Measurements from ENCODE around the gene LRG1.

Gene LRG1

DNA sequence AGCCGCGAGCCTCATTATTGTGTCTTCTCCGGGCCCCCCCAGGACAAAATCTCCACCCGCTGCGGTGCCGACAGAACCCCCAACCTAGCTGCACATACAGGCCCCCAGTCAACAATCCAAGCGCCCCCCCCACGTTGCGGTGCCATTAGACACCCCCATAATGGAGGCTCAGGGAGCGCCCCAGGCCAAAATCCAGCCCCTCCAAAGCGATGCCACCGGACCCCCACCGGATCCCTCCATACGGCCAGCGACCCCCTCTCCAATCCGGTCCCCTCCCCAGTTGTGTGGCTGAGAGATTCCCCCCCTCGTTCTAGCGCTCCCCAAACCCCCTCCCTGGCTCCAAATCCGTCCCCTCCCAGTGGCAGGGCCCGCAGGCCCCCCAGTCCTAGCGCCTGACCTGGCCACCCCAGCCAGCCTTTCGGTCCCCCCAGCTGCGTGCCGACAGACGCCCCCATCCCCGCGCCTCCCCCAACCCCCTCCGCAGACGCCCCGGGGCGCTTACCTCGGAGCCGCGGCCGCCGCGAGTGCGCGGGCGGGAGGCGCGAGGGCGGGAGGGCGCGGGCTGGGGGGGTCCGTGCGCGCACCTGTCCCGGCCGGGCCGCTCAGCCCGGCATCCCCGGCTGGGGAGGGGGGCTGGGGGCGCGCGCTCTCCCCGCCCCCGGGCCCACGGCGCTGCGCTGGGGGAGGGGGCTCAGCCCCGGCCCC is 41.3 kb upstream of the LRG1 start:
- H3K4me1 ChIP-seq (ENCODE audit: insufficient read depth, low read length), result peaks cover 7% of the 10 kb centered on the region
- no peaks in the 10 kb centered on the region for H3K36me3 ChIP-seq (ENCODE audit: insufficient read depth, low read length)
- no peaks in the 10 kb centered on the region for H3K9me3 ChIP-seq (ENCODE audit: low read length)
- peaks cover 39 to 78% of the 10 kb centered on the region in 2 donors for H3K27me3 ChIP-seq (ENCODE audit: control insufficient read depth in 1 of 2, insufficient read depth in 2 of 2, low read length in 2 of 2)
- H3K4me3 ChIP-seq (ENCODE audit: low read depth in 1 of 2, low read length in 2 of 2), result no peak overlapping the region
- no peak overlapping the region for H3K27ac ChIP-seq (ENCODE audit: low read depth, low read length)
- H3K9ac ChIP-seq (ENCODE audit: low read length), result no peak overlapping the region

DNA sequence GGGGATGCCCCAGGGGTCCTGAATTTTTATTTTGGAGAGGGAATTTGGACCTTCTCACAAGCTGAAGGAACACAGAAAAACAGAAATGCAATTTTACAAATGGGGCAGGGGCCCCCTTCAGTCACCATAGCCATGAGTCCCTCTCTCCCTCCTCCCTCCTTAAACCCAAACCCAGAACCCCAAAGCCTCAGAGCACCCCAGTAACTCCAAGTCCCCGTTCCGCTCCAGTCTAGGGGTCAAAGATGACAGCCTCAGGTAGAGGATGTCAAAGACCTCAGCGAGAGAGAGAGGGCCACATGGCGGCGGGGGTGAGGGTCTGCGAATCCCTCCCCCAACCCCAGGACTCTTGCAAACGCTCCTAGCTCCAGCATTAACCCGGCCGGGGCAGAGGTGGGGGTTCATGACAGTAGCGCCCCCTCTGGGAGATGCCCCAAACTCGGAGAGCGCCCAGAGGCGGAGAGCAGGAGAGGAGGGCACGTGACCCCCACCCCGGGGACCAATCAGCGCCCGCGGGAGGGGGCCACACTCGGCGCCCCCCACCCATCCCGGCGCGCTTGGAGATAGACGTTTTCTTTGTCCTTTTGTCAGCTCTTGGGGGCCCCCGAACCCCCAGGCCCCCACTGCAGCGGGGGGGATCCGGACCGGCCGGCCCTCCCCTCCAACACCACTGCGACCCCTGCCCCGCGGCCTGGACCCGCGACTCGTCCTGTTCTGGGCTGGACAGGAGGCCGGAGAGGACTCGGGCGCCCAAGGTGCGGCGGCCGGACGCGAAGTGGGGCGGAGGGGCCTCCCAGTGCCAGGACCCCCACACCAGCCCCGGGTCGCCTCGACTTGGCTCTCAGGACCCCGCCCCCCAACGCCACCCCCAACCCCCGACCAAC is 40.4 kb upstream of the LRG1 start:
- Histone ChIP-seq H3K27ac (ENCODE audit: low read depth, low read length) (no peak overlapping the region), H3K4me3 (ENCODE audit: low read depth in 1 of 2, low read length in 2 of 2) (no peak overlapping the region), H3K27me3 (ENCODE audit: control insufficient read depth in 1 of 2, insufficient read depth in 2 of 2, low read length in 2 of 2) (peaks cover 41 to 77% of the 10 kb centered on the region in 2 donors), H3K4me1 (ENCODE audit: insufficient read depth, low read length) (peaks cover 7% of the 10 kb centered on the region), H3K9me3 (ENCODE audit: low read length) (no peaks in the 10 kb centered on the region), H3K36me3 (ENCODE audit: insufficient read depth, low read length) (no peaks in the 10 kb centered on the region), H3K9ac (ENCODE audit: low read length) (no peak overlapping the region)

DNA sequence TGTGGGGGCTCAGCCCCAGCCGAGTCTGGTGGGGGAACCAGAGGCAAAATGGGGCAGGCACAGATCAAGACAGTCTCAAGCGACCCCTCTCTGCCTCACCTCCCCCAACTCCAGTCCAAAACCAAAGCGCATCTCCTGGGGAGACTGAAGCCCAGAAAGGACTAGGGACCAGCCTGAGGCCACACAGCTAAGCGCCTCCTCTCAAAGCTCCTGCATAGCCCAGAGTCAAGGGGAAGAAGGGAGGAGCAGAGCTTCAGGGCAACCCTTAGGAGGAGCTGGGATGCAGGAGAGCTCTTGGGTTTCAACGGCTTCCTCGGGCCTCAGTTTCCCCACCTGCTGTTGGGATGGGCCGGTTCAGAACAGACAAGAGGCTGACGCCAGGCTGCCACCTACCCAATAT is 39.6 kb upstream of the LRG1 start:
- no peaks in the 10 kb centered on the region for H3K36me3 ChIP-seq (ENCODE audit: insufficient read depth, low read length)
- peaks cover 1% of the 10 kb centered on the region for H3K4me1 ChIP-seq (ENCODE audit: insufficient read depth, low read length)
- H3K9ac ChIP-seq (ENCODE audit: low read length), result no peak overlapping the region
- no peak overlapping the region for H3K4me3 ChIP-seq (ENCODE audit: low read depth in 1 of 2, low read length in 2 of 2)
- no peaks in the 10 kb centered on the region for H3K9me3 ChIP-seq (ENCODE audit: low read length)
- H3K27ac ChIP-seq (ENCODE audit: low read depth, low read length), result no peak overlapping the region
- H3K27me3 ChIP-seq (ENCODE audit: control insufficient read depth in 1 of 2, insufficient read depth in 2 of 2, low read length in 2 of 2), result peaks cover 33 to 68% of the 10 kb centered on the region in 2 donors

DNA sequence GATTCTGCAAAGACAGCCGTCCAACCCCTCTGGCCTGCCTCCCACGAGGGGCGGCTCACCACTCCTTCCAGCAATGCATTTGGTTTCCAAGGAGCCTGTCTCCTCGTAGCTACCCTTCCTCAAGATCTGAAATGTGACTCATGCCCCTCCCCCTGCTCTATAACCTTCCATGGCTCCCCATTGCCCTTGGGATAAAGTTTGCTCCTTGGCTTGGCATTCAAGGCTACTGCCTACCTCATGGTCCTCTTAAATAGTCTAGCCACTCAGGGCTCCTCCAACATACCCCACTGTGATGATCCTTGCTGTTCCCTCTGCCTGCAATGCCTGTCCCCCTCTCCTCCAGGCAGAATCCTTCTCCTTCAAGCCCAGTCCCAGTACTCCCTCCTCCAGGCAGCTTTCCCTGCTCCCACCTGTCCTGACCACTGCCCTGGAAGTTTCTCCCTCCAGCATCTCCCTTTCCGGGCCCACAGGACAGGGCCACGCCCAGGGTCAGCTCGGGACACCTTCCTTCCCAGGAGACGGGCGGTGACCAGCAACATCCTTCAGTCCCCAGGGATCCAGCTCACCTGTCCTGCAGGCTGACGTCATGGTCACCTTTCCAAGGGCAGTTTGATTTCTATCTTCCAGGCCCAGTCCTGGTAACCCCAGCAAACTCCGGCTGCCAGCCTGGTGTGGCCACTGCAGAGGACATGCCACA is 38.9 kb upstream of the LRG1 start:
- peaks cover 33 to 61% of the 10 kb centered on the region in 2 donors for H3K27me3 ChIP-seq (ENCODE audit: control insufficient read depth in 1 of 2, insufficient read depth in 2 of 2, low read length in 2 of 2)
- no peaks in the 10 kb centered on the region for H3K4me1 ChIP-seq (ENCODE audit: insufficient read depth, low read length)
- no peak overlapping the region for H3K9ac ChIP-seq (ENCODE audit: low read length)
- no peaks in the 10 kb centered on the region for H3K9me3 ChIP-seq (ENCODE audit: low read length)
- no peak overlapping the region for H3K4me3 ChIP-seq (ENCODE audit: low read depth in 1 of 2, low read length in 2 of 2)
- H3K36me3 ChIP-seq (ENCODE audit: insufficient read depth, low read length), result no peaks in the 10 kb centered on the region
- H3K27ac ChIP-seq (ENCODE audit: low read depth, low read length), result no peak overlapping the region

DNA sequence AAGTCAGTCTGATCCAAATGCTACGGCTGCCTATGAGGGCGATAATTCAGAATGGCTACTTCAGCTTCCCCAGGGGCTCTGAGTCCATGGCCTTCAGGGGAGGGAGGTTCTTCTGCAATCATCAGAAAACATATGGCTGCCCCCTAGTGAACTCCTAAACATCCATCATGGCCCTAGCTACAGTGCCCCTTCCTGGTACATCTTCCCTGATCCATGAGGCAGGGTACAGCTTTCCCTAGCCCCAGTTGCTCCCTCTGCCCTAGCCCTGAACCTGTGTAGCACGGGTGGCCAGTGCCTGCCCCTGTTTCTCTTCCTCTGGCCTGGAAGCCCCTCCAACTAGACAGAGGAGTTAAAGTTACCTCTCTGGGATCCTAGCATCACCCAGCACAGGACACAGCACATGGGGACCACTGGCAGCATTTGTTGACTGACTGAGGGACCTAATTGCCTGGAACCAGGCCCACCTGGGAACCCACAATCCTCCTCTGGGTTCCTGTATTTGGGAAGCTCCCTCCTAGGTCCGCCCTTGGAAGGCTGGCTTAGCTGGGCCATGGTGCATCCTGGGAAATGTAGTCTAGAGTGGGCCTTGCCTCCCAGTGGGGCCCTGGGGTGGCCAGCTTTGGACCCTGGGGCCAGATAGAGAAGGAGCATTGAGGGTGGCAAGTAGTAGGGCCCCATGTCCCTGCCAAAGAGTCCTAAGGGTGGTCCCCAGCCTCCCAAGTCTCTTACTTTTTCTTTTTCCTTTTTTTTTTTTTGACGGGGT is 37.4 kb upstream of the LRG1 start:
- H3K4me3 ChIP-seq (ENCODE audit: low read depth in 1 of 2, low read length in 2 of 2), result no peak overlapping the region
- peaks cover 27 to 53% of the 10 kb centered on the region in 2 donors for H3K27me3 ChIP-seq (ENCODE audit: control insufficient read depth in 1 of 2, insufficient read depth in 2 of 2, low read length in 2 of 2)
- H3K9ac ChIP-seq (ENCODE audit: low read length), result no peak overlapping the region
- no peaks in the 10 kb centered on the region for H3K9me3 ChIP-seq (ENCODE audit: low read length)
- no peaks in the 10 kb centered on the region for H3K4me1 ChIP-seq (ENCODE audit: insufficient read depth, low read length)
- H3K27ac ChIP-seq (ENCODE audit: low read depth, low read length), result no peak overlapping the region
- H3K36me3 ChIP-seq (ENCODE audit: insufficient read depth, low read length), result no peaks in the 10 kb centered on the region

DNA sequence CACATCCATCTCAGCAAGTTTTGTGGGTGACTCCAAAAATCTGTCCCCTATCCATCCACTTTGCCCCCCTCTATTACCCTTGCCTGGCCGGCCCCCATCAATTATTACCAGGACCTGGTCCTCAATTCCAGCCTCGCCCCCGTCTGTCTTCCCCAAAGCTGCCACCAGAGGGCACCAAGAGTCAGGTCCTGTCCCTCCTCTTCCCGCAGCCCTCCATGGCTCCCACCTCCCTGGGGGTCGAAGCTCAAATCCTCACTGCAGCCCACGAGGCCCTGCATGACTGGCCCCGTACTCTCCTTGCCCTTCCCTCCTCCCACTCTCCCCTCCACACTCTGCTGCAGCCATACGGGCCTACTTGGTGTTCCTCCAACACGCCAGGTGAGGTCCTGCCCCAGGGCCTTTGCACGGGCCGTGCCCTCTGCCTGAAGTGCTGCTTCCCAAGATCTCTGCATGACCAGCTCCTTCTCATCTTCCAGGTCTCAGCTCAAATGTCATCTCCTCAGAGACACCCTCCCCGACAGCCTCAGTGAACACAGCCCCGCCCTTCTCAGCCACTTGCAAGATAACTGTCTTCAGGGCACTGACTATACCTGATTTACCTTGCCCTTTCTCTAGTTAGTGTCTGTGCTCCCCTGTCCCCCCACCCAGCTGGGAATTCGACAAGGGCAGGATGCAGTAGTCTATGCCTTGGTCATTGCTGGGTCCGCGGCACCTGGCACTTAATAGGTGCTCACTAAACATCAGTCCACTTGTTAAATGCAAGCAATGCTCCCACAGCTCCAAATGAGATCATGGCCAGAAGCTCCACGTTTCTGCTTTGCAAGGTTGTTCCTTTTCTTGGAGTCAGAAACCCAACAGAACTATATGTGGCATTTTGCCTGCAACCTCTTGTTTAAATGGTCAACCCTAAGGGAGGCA is 36.4 kb upstream of the LRG1 start:
- no peak overlapping the region for H3K27ac ChIP-seq (ENCODE audit: low read depth, low read length)
- no peak overlapping the region for H3K4me3 ChIP-seq (ENCODE audit: low read depth in 1 of 2, low read length in 2 of 2)
- H3K9me3 ChIP-seq (ENCODE audit: low read length), result no peaks in the 10 kb centered on the region
- H3K4me1 ChIP-seq (ENCODE audit: insufficient read depth, low read length), result no peaks in the 10 kb centered on the region
- peaks cover 21 to 47% of the 10 kb centered on the region in 2 donors for H3K27me3 ChIP-seq (ENCODE audit: control insufficient read depth in 1 of 2, insufficient read depth in 2 of 2, low read length in 2 of 2)
- H3K9ac ChIP-seq (ENCODE audit: low read length), result no peak overlapping the region
- no peaks in the 10 kb centered on the region for H3K36me3 ChIP-seq (ENCODE audit: insufficient read depth, low read length)

DNA sequence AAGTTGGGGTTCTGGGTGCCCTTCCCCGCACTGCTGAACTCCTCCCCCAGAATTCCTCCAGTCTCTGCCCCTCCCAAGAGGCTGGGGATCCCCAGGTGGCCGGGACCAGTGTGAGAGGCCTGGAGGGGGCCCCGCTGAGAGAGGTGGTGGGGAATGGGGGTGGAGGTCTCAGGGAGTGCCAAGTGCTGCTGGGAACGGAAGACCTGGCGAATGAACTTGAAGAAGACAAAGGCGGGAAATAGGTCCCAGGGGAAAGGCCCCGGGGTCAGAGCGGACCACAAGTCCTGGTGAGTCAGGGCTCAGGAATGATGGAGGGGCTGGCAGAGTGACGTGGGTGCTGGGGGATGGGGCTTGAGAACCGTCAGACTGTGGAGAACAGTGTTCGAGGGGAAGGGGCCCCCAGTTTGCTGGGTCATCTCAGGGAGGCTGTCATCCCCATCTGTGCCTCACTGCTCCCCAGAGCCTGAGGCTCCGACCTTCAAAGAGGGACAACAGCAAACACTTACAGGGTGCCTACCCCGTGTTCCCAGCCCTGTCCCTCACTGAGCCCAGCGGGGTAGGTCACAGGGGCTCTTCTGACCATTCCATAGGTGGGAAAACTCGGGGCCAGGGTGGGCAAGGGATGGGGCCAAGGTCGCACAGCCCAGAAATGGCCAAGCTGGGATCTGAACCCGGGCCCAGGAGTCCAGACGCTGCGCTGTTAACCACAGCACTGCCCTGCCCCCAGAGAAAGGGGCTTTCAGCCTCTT is 35.6 kb upstream of the LRG1 start:
- H3K27me3 ChIP-seq (ENCODE audit: control insufficient read depth in 1 of 2, insufficient read depth in 2 of 2, low read length in 2 of 2), result peaks cover 20 to 41% of the 10 kb centered on the region in 2 donors
- no peak overlapping the region for H3K9ac ChIP-seq (ENCODE audit: low read length)
- no peak overlapping the region for H3K4me3 ChIP-seq (ENCODE audit: low read depth in 1 of 2, low read length in 2 of 2)
- H3K27ac ChIP-seq (ENCODE audit: low read depth, low read length), result no peak overlapping the region
- no peaks in the 10 kb centered on the region for H3K4me1 ChIP-seq (ENCODE audit: insufficient read depth, low read length)
- no peaks in the 10 kb centered on the region for H3K36me3 ChIP-seq (ENCODE audit: insufficient read depth, low read length)
- no peaks in the 10 kb centered on the region for H3K9me3 ChIP-seq (ENCODE audit: low read length)

DNA sequence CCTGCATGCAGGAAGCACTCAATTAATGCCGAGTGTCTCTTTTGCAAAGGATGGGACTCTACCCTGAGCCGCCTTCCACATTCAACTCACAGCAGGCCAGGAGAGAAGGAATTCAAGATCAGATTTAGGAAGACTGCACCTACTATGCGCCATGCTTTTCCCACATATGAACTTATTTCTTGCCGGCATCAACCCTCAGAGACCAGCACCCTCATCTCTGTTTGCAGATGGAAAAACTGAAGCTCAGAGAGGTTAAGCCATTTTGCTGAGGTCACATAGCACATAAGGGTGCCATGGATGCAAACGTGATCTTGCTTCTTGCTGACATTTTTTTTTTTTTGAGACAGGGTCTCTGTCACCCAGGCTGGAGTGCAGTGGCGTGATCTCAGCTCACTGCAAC is 33.8 kb upstream of the LRG1 start:
- H3K27me3 ChIP-seq (ENCODE audit: control insufficient read depth in 1 of 2, insufficient read depth in 2 of 2, low read length in 2 of 2), result peaks cover 11 to 23% of the 10 kb centered on the region in 2 donors
- no peaks in the 10 kb centered on the region for H3K9me3 ChIP-seq (ENCODE audit: low read length)
- no peak overlapping the region for H3K9ac ChIP-seq (ENCODE audit: low read length)

DNA sequence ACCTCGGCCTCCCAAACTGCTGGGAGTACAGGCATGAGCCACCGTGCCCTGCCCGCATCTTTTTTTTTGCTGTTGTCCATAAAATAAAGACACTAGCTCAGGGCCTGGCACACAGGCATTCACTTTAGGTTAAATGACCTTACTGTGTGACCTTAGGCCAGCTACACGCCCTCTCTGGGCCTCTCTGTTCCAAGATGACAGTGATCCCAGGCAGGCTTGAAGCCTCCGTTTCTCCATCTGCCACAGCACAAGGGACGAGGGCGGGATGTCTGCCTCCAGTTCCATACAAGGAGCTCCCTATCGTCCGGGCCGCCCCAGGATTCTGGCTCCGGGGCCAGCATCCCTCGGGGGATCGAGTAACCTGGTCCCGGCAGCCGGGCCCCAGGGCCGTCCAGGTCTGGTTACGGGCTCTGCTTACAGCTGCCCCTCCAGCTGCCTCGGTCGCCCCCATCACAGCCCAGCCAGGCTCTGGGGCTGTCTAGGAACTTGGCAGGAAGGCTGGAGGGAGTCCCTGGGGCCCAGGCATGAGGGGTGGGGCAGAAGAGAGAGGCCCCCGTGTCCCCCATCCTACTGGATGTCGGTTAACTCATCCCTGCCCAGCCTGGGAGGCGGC is 31.6 kb upstream of the LRG1 start:
- H3K4me3 ChIP-seq (ENCODE audit: low read depth in 1 of 2, low read length in 2 of 2), result no peak overlapping the region
- H3K27ac ChIP-seq (ENCODE audit: low read depth, low read length), result no peak overlapping the region
- no peaks in the 10 kb centered on the region for H3K9me3 ChIP-seq (ENCODE audit: low read length)
- H3K4me1 ChIP-seq (ENCODE audit: insufficient read depth, low read length), result no peaks in the 10 kb centered on the region
- H3K36me3 ChIP-seq (ENCODE audit: insufficient read depth, low read length), result no peaks in the 10 kb centered on the region
- H3K9ac ChIP-seq (ENCODE audit: low read length), result no peak overlapping the region
- peaks cover 9 to 16% of the 10 kb centered on the region in 2 donors for H3K27me3 ChIP-seq (ENCODE audit: control insufficient read depth in 1 of 2, insufficient read depth in 2 of 2, low read length in 2 of 2)

More for the DNA sequence above, 33.8 kb upstream of the LRG1 start:
- Histone ChIP-seq H3K36me3 (ENCODE audit: insufficient read depth, low read length) (no peaks in the 10 kb centered on the region), H3K4me3 (ENCODE audit: low read depth in 1 of 2, low read length in 2 of 2) (no peak overlapping the region), H3K27ac (ENCODE audit: low read depth, low read length) (no peak overlapping the region), H3K4me1 (ENCODE audit: insufficient read depth, low read length) (no peaks in the 10 kb centered on the region)

Data from muscle layer of colon (tissue), 2 donors.